ENCODE measurements around the gene POMGNT2. TPM values are rescaled to one million over a fixed set of nuclear protein-coding genes. Genes with fewer than 3 reads are reported as not detected.
"Not testable (repeated sequence)": the region's sequence is repeated elsewhere in the genome, so short reads cannot be mapped to it uniquely, and the experiment has no call there.

Gene POMGNT2
- total and polyA plus RNA-seq, 9 donors: 12.0 to 51.7 (median 36.0) TPM

DNA sequence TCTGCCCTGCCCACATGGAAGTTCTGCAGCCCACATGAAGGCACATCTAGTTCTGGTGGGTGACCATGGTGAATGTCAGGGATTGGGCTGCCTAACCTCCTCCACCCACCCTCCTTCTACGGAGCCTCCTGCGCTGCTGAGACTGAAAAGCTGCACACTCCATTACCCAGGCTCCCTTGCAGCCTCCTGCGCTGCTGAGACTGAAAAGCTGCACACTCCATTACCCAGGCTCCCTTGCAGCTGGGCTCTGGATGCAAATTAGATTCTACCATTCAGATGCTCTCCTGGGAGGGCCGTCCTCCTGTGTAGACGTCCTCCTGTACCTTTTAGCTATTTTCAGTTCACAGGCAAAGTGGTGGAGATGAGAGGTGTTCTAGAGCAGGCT lies 32.1 kb downstream of the POMGNT2 start:
- no peaks in the 10 kb centered on the region for H3K9me3 ChIP-seq
- H3K4me3 ChIP-seq: no peak overlapping the region
- intact Hi-C loops (cut with DNase I): no loop called here
- H3K27ac ChIP-seq: no peak overlapping the region
- H3K36me3 ChIP-seq: no peaks in the 10 kb centered on the region
- TF ChIP-seq POLR2A (IDR thresholded peaks at IDR 0.05) (no peak), EP300 (IDR thresholded peaks at IDR 0.05) (no peak)
- TF ChIP-seq, protein P1, sequence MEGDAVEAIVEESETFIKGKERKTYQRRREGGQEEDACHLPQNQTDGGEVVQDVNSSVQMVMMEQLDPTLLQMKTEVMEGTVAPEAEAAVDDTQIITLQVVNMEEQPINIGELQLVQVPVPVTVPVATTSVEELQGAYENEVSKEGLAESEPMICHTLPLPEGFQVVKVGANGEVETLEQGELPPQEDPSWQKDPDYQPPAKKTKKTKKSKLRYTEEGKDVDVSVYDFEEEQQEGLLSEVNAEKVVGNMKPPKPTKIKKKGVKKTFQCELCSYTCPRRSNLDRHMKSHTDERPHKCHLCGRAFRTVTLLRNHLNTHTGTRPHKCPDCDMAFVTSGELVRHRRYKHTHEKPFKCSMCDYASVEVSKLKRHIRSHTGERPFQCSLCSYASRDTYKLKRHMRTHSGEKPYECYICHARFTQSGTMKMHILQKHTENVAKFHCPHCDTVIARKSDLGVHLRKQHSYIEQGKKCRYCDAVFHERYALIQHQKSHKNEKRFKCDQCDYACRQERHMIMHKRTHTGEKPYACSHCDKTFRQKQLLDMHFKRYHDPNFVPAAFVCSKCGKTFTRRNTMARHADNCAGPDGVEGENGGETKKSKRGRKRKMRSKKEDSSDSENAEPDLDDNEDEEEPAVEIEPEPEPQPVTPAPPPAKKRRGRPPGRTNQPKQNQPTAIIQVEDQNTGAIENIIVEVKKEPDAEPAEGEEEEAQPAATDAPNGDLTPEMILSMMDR (IDR thresholded peaks at IDR 0.05): no peak
- H3K27me3 ChIP-seq: no peaks in the 10 kb centered on the region
- WGBS, 3 donors: 80 to 86% (median 83%) methylated on average over 5 of the region's 5 CpGs
- peaks cover 5% of the 10 kb centered on the region for H3K4me1 ChIP-seq (ENCODE audit: insufficient read depth)
- DNase-seq: no peak

DNA sequence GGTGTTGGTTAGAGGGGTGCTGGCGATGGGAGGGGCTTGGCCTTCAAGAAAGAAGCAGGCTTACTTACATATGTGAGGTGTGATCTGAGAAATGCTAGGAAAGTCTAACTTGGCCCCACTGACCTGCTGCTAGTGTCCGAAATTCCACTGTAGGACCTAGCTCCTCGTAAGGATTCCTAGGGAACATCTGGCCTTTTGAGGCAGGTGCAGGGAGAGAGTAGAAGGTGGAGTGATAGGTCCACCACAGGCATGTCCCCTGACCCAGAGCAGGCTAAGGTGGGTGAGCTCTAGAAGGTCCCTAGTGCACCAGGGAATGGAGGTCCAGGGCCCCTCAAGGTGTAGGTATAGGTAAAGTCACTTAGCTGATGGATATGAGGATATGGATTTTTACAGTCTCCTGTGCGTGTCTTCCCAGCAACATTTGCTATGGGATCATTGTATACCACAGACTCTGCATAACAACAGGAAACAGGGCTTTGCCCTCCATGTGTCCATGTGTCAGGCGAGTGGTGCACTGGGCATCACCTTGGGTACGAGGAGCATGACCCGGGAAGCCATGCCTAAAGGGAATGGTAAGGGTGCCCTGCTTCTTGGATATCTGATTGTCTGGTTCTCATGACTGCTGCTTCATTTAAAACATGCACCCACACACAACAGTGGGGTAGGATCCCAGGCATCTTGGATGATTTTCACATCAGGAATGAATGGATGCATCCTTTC lies 32.6 kb downstream of the POMGNT2 start:
- WGBS, 3 donors: 89 to 92% (median 90%) methylated on average over 7 of the region's 7 CpGs
- Histone ChIP-seq H3K36me3 (no peaks in the 10 kb centered on the region), H3K27me3 (no peaks in the 10 kb centered on the region), H3K9me3 (no peaks in the 10 kb centered on the region), H3K4me3 (no peak overlapping the region), H3K4me1 (ENCODE audit: insufficient read depth) (peaks cover 5% of the 10 kb centered on the region), H3K27ac (no peak overlapping the region)
- intact Hi-C loops (cut with DNase I): no loop called here
- no peak for DNase-seq
- TF ChIP-seq, protein P1 (IDR thresholded peaks at IDR 0.05): no peak
- no peak for TF ChIP-seq POLR2A (IDR thresholded peaks at IDR 0.05)
- no peak for TF ChIP-seq EP300 (IDR thresholded peaks at IDR 0.05)

DNA sequence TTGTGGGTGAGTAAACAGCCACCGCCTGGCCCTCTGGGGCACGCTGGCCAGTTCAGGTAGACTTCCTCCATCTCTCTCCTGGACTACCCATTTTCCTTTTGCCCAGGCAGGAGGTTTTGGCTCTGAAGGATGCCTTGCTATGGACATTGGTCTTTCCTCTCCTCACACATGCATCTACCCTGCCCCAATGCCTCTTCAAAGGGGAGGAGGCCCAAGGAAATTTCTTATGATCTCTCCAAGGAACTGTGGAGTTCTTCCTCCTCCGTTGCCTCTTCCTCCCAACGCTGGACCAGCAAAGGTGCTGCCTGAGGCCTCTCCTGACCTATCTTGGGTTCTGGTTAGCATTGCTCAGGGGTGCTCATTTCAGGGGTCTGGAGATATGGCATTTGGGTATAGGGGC lies 33.5 kb downstream of the POMGNT2 start:
- Histone ChIP-seq H3K4me1 (ENCODE audit: insufficient read depth) (peaks cover 5% of the 10 kb centered on the region), H3K27ac (no peak overlapping the region), H3K36me3 (no peaks in the 10 kb centered on the region), H3K27me3 (no peaks in the 10 kb centered on the region), H3K9me3 (no peaks in the 10 kb centered on the region), H3K4me3 (no peak overlapping the region)
- 85 to 96% (median 90%) methylated on average over 4 of the region's 4 CpGs for WGBS, 3 donors
- DNase-seq: no peak
- intact Hi-C loops (cut with DNase I): no loop called here
- TF ChIP-seq EP300 (IDR thresholded peaks at IDR 0.05) (no peak), POLR2A (IDR thresholded peaks at IDR 0.05) (no peak)
- TF ChIP-seq, protein P1 (IDR thresholded peaks at IDR 0.05): no peak

DNA sequence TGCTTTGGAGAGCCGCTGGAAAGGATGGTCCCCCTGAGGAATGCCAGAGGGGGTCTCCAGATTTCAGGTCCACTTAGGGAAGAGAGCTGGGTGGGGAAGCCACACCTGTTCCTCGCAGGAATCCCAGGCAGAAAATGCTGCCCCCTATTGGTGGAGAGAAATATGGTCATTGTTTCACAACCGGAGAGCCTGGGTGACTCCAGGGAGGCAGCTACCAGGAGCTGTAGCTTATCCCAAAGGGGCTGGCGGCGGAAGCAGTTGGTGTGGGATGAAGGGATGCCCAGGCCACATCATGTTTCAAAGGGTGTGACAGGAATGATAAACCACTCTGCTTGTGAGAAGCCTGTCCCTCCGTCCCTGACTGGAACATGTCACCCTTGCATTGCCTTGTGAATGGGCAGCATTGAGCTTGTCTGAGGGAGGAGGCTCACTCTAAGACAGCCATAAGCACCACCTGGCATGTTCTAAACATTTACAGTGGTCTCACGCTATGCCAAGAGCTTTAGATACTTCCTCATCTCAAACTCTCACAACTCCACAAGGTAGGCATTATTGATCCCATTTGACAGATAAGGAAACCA lies 34.5 kb downstream of the POMGNT2 start:
- TF ChIP-seq, protein P1 (IDR thresholded peaks at IDR 0.05): no peak
- TF ChIP-seq EP300 (IDR thresholded peaks at IDR 0.05) (no peak), POLR2A (IDR thresholded peaks at IDR 0.05) (no peak)
- no peaks in the 10 kb centered on the region for H3K9me3 ChIP-seq
- no peaks in the 10 kb centered on the region for H3K36me3 ChIP-seq
- no peak for DNase-seq
- H3K27ac ChIP-seq: no peak overlapping the region
- 61 to 69% (median 62%) methylated on average over 7 of the region's 7 CpGs for WGBS, 3 donors
- intact Hi-C loops (cut with DNase I): no loop called here
- H3K4me1 ChIP-seq (ENCODE audit: insufficient read depth): peaks cover 5% of the 10 kb centered on the region
- H3K27me3 ChIP-seq: no peaks in the 10 kb centered on the region
- no peak overlapping the region for H3K4me3 ChIP-seq

DNA sequence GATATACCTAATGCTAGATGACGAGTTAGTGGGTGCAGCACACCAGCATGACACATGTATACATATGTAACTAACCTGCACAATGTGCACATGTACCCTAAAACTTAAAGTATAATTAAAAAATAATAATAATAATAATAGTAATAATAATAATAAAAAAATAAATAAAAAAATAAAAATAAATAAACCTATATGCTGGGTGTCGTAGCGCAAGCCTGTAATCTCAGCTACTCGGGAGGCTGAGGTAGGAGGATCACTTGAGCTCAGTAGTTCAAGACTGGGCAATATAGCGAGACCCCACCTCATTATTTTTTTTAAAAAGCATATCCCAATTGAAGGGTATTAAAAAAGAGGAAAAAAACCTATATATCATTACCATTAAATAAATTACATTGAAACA lies 35.2 kb downstream of the POMGNT2 start:
- intact Hi-C loops (cut with DNase I); H3K27ac ChIP-seq; DNase-seq; H3K4me3 ChIP-seq; H3K4me1 ChIP-seq (ENCODE audit: insufficient read depth); H3K9me3 ChIP-seq; H3K27me3 ChIP-seq; H3K36me3 ChIP-seq: not testable (repeated sequence)
- 93 to 96% (median 95%) methylated on average over 4 to 5 of the region's 5 CpGs for WGBS, 3 donors

All from ovary (tissue), 9 donors.